H1 (cell line): ENCODE results near the gene FLRT2. TPM values are rescaled to one million over a fixed set of nuclear protein-coding genes. Genes with fewer than 3 reads are reported as not detected.

Experiments used
- KDM5A ChIP-seq: fragments of 200-600 bp; IDR thresholded peaks from 2 replicates; pipeline ENCODE4 v1.7.1; 2012; ENCODE audit warnings: mild to moderate bottlenecking, low read length, inconsistent platforms, mixed read lengths
- SIN3A ChIP-seq, 2 experiments: IDR thresholded peaks in 1 of 2; conservative IDR thresholded peaks in 1 of 2; 2 replicates each; pipeline ENCODE4 v1.6.1; 2011 to 2012; ENCODE audit warnings: low read length in 2 of 2, improper control_type of control experiment in 1 of 2, low read depth in 1 of 2, mild to moderate bottlenecking in 1 of 2
- YY1 ChIP-seq: IDR thresholded peaks from 2 replicates; pipeline ENCODE4 v1.6.1; 2011; ENCODE audit warnings: low read depth, mild to moderate bottlenecking, low read length
- polyA plus RNA-seq, 7 experiments: library from polyadenylated mRNA; depleted of rRNA in 3 of 7; stranded (reverse) in 5 of 7; unstranded in 2 of 7; fragments of >200 nt in 5 of 7; fragments of 200-250 nt in 2 of 7; gene quantifications; 1 replicate in 5 of 7; 2 replicates in 1 of 7; 4 replicates in 1 of 7; pipeline versions ENCODE4 v1.2.1 to v1.2.3, GENCODE V29; 2011 to 2013; ENCODE audit warnings: missing spikeins in 2 of 7, mixed read lengths in 2 of 7
- total RNA-seq: library from RNA; stranded (reverse); fragmentation: NEBNext Ultra II Directional; extraction: Animal tissue kit (Norgen Biotek cat#: 25700); gene quantifications from 2 replicates; pipeline ENCODE4 v1.2.1, GENCODE V29; 2021
- TF ChIP-seq, protein P1 (sequence below): fragments of 300-600 bp; sonication (generic); IDR thresholded peaks from 2 replicates; pipeline ENCODE4 v1.7.1; 2012; ENCODE audit warnings: low read length, moderate library complexity, mild to moderate bottlenecking, inconsistent platforms; ENCODE audit not compliant: insufficient replicate concordance

The FLRT2 gene
- total and polyA plus RNA-seq, 2 of the 8 experiments (the other 6 are each of a cell fraction or from before 2014, with no cell fraction given), result 2.4 to 6.9 TPM

DNA sequence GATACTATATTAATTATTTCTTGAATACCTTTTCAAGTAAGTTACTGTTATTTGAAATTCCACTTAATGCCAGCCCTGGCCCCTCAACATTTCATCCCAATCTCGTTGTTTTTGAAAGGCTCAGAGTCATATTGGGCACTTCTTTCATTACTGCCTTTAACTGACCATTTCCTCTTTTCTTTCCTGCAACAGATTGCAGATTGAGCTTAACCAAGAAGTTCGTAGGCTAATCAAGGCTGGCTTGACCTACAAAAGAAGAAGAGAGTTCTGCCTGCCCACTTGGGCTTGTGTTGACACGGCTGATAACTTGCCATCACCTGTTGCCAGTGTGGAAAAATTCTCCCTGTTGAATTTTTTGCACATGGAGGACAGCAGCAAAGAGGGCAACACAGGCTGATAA, 91.0 kb downstream of the FLRT2 start (continued):
- TF ChIP-seq, protein P1, sequence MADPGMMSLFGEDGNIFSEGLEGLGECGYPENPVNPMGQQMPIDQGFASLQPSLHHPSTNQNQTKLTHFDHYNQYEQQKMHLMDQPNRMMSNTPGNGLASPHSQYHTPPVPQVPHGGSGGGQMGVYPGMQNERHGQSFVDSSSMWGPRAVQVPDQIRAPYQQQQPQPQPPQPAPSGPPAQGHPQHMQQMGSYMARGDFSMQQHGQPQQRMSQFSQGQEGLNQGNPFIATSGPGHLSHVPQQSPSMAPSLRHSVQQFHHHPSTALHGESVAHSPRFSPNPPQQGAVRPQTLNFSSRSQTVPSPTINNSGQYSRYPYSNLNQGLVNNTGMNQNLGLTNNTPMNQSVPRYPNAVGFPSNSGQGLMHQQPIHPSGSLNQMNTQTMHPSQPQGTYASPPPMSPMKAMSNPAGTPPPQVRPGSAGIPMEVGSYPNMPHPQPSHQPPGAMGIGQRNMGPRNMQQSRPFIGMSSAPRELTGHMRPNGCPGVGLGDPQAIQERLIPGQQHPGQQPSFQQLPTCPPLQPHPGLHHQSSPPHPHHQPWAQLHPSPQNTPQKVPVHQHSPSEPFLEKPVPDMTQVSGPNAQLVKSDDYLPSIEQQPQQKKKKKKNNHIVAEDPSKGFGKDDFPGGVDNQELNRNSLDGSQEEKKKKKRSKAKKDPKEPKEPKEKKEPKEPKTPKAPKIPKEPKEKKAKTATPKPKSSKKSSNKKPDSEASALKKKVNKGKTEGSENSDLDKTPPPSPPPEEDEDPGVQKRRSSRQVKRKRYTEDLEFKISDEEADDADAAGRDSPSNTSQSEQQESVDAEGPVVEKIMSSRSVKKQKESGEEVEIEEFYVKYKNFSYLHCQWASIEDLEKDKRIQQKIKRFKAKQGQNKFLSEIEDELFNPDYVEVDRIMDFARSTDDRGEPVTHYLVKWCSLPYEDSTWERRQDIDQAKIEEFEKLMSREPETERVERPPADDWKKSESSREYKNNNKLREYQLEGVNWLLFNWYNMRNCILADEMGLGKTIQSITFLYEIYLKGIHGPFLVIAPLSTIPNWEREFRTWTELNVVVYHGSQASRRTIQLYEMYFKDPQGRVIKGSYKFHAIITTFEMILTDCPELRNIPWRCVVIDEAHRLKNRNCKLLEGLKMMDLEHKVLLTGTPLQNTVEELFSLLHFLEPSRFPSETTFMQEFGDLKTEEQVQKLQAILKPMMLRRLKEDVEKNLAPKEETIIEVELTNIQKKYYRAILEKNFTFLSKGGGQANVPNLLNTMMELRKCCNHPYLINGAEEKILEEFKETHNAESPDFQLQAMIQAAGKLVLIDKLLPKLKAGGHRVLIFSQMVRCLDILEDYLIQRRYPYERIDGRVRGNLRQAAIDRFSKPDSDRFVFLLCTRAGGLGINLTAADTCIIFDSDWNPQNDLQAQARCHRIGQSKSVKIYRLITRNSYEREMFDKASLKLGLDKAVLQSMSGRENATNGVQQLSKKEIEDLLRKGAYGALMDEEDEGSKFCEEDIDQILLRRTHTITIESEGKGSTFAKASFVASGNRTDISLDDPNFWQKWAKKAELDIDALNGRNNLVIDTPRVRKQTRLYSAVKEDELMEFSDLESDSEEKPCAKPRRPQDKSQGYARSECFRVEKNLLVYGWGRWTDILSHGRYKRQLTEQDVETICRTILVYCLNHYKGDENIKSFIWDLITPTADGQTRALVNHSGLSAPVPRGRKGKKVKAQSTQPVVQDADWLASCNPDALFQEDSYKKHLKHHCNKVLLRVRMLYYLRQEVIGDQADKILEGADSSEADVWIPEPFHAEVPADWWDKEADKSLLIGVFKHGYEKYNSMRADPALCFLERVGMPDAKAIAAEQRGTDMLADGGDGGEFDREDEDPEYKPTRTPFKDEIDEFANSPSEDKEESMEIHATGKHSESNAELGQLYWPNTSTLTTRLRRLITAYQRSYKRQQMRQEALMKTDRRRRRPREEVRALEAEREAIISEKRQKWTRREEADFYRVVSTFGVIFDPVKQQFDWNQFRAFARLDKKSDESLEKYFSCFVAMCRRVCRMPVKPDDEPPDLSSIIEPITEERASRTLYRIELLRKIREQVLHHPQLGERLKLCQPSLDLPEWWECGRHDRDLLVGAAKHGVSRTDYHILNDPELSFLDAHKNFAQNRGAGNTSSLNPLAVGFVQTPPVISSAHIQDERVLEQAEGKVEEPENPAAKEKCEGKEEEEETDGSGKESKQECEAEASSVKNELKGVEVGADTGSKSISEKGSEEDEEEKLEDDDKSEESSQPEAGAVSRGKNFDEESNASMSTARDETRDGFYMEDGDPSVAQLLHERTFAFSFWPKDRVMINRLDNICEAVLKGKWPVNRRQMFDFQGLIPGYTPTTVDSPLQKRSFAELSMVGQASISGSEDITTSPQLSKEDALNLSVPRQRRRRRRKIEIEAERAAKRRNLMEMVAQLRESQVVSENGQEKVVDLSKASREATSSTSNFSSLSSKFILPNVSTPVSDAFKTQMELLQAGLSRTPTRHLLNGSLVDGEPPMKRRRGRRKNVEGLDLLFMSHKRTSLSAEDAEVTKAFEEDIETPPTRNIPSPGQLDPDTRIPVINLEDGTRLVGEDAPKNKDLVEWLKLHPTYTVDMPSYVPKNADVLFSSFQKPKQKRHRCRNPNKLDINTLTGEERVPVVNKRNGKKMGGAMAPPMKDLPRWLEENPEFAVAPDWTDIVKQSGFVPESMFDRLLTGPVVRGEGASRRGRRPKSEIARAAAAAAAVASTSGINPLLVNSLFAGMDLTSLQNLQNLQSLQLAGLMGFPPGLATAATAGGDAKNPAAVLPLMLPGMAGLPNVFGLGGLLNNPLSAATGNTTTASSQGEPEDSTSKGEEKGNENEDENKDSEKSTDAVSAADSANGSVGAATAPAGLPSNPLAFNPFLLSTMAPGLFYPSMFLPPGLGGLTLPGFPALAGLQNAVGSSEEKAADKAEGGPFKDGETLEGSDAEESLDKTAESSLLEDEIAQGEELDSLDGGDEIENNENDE, result no peak
- TF ChIP-seq KDM5A (no peak), SIN3A (conservative IDR thresholded peaks at IDR 0.05 in 1 of 2, IDR thresholded peaks at IDR 0.05 in 1 of 2; ENCODE audit: low read depth in 1 of 2, low read length in 2 of 2) (no peak), YY1 (no peak)
